Measurements from ENCODE around the gene ANTKMT.

The ANTKMT gene

GRCh38 chr16:764848-765487 lies 44.0 kb downstream of the ANTKMT start:
- Histone ChIP-seq H3K4me1 (ENCODE audit: control insufficient read depth in 1 of 2, insufficient read depth in 2 of 2, low read length in 2 of 2) (peaks cover 11 to 14% of the 10 kb centered on the region in 2 donors), H3K9ac (ENCODE audit: low read depth in 1 of 2, low read length in 2 of 2) (no peak overlapping the region), H3K36me3 (ENCODE audit: control insufficient read depth in 1 of 2, insufficient read depth in 2 of 2, low read length in 2 of 2) (no peaks in the 10 kb centered on the region), H3K4me3 (ENCODE audit: low read depth in 1 of 2, low read length in 2 of 2) (no peak overlapping the region), H3K27ac (ENCODE audit: low read depth, low read length) (no peak overlapping the region), H3K9me3 (ENCODE audit: control insufficient read depth in 1 of 2, low read length in 2 of 2) (no peaks in the 10 kb centered on the region), H3K27me3 (ENCODE audit: control insufficient read depth in 1 of 2, insufficient read depth in 2 of 2, low read length in 2 of 2) (peaks cover 0 to 3% of the 10 kb centered on the region in 2 donors)

GRCh38 chr16:765488-765865 lies 44.5 kb downstream of the ANTKMT start:
- peaks cover 0 to 3% of the 10 kb centered on the region in 2 donors for H3K27me3 ChIP-seq (ENCODE audit: control insufficient read depth in 1 of 2, insufficient read depth in 2 of 2, low read length in 2 of 2)
- H3K9ac ChIP-seq (ENCODE audit: low read depth in 1 of 2, low read length in 2 of 2) = no peak overlapping the region
- H3K4me3 ChIP-seq (ENCODE audit: low read depth in 1 of 2, low read length in 2 of 2) = no peak overlapping the region
- H3K27ac ChIP-seq (ENCODE audit: low read depth, low read length) = no peak overlapping the region
- H3K4me1 ChIP-seq (ENCODE audit: control insufficient read depth in 1 of 2, insufficient read depth in 2 of 2, low read length in 2 of 2) = peaks cover 10 to 14% of the 10 kb centered on the region in 2 donors
- no peaks in the 10 kb centered on the region for H3K36me3 ChIP-seq (ENCODE audit: control insufficient read depth in 1 of 2, insufficient read depth in 2 of 2, low read length in 2 of 2)
- no peaks in the 10 kb centered on the region for H3K9me3 ChIP-seq (ENCODE audit: control insufficient read depth in 1 of 2, low read length in 2 of 2)

- Histone ChIP-seq H3K27ac (ENCODE audit: low read depth, low read length) (no peak overlapping the region), H3K27me3 (ENCODE audit: control insufficient read depth in 1 of 2, insufficient read depth in 2 of 2, low read length in 2 of 2) (peaks cover 0 to 3% of the 10 kb centered on the region in 2 donors), H3K4me3 (ENCODE audit: low read depth in 1 of 2, low read length in 2 of 2) (no peak overlapping the region), H3K9ac (ENCODE audit: low read depth in 1 of 2, low read length in 2 of 2) (no peak overlapping the region), H3K9me3 (ENCODE audit: control insufficient read depth in 1 of 2, low read length in 2 of 2) (no peaks in the 10 kb centered on the region), H3K36me3 (ENCODE audit: control insufficient read depth in 1 of 2, insufficient read depth in 2 of 2, low read length in 2 of 2) (no peaks in the 10 kb centered on the region), H3K4me1 (ENCODE audit: control insufficient read depth in 1 of 2, insufficient read depth in 2 of 2, low read length in 2 of 2) (peaks cover 4 to 9% of the 10 kb centered on the region in 2 donors)
Measured at GRCh38 chr16:766008-766819, 45.3 kb downstream of the ANTKMT start.

DNA sequence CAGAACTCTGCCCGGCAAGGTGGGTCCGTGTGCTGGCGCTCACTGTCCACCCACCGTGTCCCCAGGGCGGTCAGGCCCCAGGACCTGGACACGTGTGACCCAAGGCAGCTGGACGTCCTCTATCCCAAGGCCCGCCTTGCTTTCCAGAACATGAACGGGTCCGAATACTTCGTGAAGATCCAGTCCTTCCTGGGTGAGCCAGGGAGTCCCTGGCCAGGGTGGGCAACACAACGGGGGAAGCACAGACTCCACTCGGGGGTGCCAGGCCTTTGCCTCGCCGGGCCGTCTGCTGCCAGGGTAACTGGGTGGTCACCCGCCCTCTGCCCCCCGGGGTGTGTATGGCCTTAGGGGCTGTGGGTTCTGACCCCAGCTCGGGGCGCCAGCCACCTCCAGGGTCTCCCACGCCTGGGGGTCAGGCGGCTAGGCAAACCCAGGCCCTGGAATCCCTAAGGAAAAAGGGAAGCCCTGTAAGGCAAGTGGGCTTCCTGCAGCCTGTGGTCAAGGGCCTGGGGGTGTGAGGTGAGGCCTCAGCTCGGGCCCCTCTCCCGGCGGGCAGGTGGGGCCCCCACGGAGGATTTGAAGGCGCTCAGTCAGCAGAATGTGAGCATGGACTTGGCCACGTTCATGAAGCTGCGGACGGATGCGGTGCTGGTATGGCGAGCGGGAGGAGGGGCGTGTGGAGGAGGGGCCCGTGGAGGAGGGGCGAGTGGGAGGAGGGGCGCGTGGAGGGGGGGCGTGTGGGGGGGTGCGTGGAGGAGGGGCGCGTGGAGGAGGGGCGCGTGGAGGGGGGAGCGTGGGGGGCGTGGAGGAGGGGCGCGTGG lies 46.1 kb downstream of the ANTKMT start:
- Histone ChIP-seq H3K27me3 (ENCODE audit: control insufficient read depth in 1 of 2, insufficient read depth in 2 of 2, low read length in 2 of 2) (peaks cover 0 to 3% of the 10 kb centered on the region in 2 donors), H3K4me1 (ENCODE audit: control insufficient read depth in 1 of 2, insufficient read depth in 2 of 2, low read length in 2 of 2) (peaks cover 0 to under 1% of the 10 kb centered on the region in 2 donors), H3K27ac (ENCODE audit: low read depth, low read length) (no peak overlapping the region), H3K9me3 (ENCODE audit: control insufficient read depth in 1 of 2, low read length in 2 of 2) (no peaks in the 10 kb centered on the region), H3K4me3 (ENCODE audit: low read depth in 1 of 2, low read length in 2 of 2) (no peak overlapping the region), H3K9ac (ENCODE audit: low read depth in 1 of 2, low read length in 2 of 2) (no peak overlapping the region), H3K36me3 (ENCODE audit: control insufficient read depth in 1 of 2, insufficient read depth in 2 of 2, low read length in 2 of 2) (no peaks in the 10 kb centered on the region)

DNA sequence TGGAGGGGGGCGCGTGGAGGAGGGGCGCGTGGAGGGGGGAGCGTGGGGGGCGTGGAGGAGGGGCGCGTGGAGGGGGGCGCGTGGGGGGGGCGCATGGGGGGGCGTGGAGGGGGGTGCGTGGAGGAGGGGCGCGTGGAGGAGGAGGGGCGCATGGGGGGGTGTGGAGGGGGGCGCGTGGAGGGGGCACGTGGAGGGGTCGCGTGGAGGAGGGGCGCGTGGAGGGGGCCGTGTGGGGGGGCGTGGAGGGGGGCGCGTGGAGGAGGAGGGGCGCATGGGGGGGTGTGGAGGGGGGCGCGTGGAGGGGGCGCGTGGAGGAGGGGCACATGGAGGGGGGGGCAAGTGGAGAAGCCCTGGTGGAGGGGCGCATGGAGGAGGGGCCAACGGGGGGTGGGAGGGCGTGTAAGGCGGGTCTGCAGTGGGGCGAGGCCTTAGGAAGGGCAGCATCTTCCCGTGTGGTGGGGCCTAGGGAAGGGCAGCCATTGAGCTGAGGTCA lies 46.8 kb downstream of the ANTKMT start:
- no peaks in the 10 kb centered on the region for H3K4me1 ChIP-seq (ENCODE audit: control insufficient read depth in 1 of 2, insufficient read depth in 2 of 2, low read length in 2 of 2)
- no peak overlapping the region for H3K4me3 ChIP-seq (ENCODE audit: low read depth in 1 of 2, low read length in 2 of 2)
- no peaks in the 10 kb centered on the region for H3K27me3 ChIP-seq (ENCODE audit: control insufficient read depth in 1 of 2, insufficient read depth in 2 of 2, low read length in 2 of 2)
- H3K27ac ChIP-seq (ENCODE audit: low read depth, low read length) = no peak overlapping the region
- H3K9ac ChIP-seq (ENCODE audit: low read depth in 1 of 2, low read length in 2 of 2) = no peak overlapping the region
- no peaks in the 10 kb centered on the region for H3K9me3 ChIP-seq (ENCODE audit: control insufficient read depth in 1 of 2, low read length in 2 of 2)
- no peaks in the 10 kb centered on the region for H3K36me3 ChIP-seq (ENCODE audit: control insufficient read depth in 1 of 2, insufficient read depth in 2 of 2, low read length in 2 of 2)

DNA sequence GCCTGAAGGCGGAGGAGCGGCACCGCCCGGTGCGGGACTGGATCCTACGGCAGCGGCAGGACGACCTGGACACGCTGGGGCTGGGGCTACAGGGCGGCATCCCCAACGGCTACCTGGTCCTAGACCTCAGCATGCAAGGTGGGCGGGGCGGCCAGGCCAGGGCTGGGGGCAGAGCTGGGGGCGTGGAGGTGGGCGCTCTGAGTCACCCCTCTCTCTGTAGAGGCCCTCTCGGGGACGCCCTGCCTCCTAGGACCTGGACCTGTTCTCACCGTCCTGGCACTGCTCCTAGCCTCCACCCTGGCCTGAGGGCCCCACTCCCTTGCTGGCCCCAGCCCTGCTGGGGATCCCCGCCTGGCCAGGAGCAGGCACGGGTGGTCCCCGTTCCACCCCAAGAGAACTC lies 47.5 kb downstream of the ANTKMT start:
- H3K27ac ChIP-seq (ENCODE audit: low read depth, low read length) = no peak overlapping the region
- no peaks in the 10 kb centered on the region for H3K27me3 ChIP-seq (ENCODE audit: control insufficient read depth in 1 of 2, insufficient read depth in 2 of 2, low read length in 2 of 2)
- no peaks in the 10 kb centered on the region for H3K4me1 ChIP-seq (ENCODE audit: control insufficient read depth in 1 of 2, insufficient read depth in 2 of 2, low read length in 2 of 2)
- H3K4me3 ChIP-seq (ENCODE audit: low read depth in 1 of 2, low read length in 2 of 2) = no peak overlapping the region
- H3K9ac ChIP-seq (ENCODE audit: low read depth in 1 of 2, low read length in 2 of 2) = no peak overlapping the region
- no peaks in the 10 kb centered on the region for H3K36me3 ChIP-seq (ENCODE audit: control insufficient read depth in 1 of 2, insufficient read depth in 2 of 2, low read length in 2 of 2)
- H3K9me3 ChIP-seq (ENCODE audit: control insufficient read depth in 1 of 2, low read length in 2 of 2) = no peaks in the 10 kb centered on the region

GRCh38 chr16:769184-769784 lies 48.3 kb downstream of the ANTKMT start:
- Histone ChIP-seq H3K27me3 (ENCODE audit: control insufficient read depth in 1 of 2, insufficient read depth in 2 of 2, low read length in 2 of 2) (no peaks in the 10 kb centered on the region), H3K9ac (ENCODE audit: low read depth in 1 of 2, low read length in 2 of 2) (no peak overlapping the region), H3K27ac (ENCODE audit: low read depth, low read length) (no peak overlapping the region), H3K4me3 (ENCODE audit: low read depth in 1 of 2, low read length in 2 of 2) (no peak overlapping the region), H3K4me1 (ENCODE audit: control insufficient read depth in 1 of 2, insufficient read depth in 2 of 2, low read length in 2 of 2) (no peaks in the 10 kb centered on the region), H3K9me3 (ENCODE audit: control insufficient read depth in 1 of 2, low read length in 2 of 2) (no peaks in the 10 kb centered on the region), H3K36me3 (ENCODE audit: control insufficient read depth in 1 of 2, insufficient read depth in 2 of 2, low read length in 2 of 2) (no peaks in the 10 kb centered on the region)

DNA sequence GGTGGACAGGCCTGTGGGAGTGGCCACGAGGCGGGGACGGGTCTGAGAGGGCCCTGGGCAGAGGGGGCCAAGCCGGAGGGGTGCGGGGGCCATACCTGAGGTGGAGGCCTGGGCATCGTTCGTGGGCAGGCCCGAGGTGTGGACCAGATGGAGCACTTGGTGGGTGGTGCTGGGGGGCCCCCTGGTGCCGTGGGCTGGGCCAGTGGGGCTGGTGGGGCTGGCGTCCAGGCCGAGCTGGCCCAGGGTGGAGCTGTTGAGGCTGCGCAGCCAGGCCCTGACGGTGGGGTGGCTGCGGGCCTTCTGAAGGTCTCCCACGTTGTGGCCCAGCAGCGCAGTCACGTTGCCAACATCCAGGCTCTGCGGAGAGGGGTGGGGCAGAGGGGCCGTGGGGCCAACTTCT lies 49.0 kb downstream of the ANTKMT start:
- no peaks in the 10 kb centered on the region for H3K4me1 ChIP-seq (ENCODE audit: control insufficient read depth in 1 of 2, insufficient read depth in 2 of 2, low read length in 2 of 2)
- H3K36me3 ChIP-seq (ENCODE audit: control insufficient read depth in 1 of 2, insufficient read depth in 2 of 2, low read length in 2 of 2) = no peaks in the 10 kb centered on the region
- no peak overlapping the region for H3K9ac ChIP-seq (ENCODE audit: low read depth in 1 of 2, low read length in 2 of 2)
- H3K4me3 ChIP-seq (ENCODE audit: low read depth in 1 of 2, low read length in 2 of 2) = no peak overlapping the region
- H3K27ac ChIP-seq (ENCODE audit: low read depth, low read length) = no peak overlapping the region
- H3K27me3 ChIP-seq (ENCODE audit: control insufficient read depth in 1 of 2, insufficient read depth in 2 of 2, low read length in 2 of 2) = no peaks in the 10 kb centered on the region
- H3K9me3 ChIP-seq (ENCODE audit: control insufficient read depth in 1 of 2, low read length in 2 of 2) = no peaks in the 10 kb centered on the region

DNA sequence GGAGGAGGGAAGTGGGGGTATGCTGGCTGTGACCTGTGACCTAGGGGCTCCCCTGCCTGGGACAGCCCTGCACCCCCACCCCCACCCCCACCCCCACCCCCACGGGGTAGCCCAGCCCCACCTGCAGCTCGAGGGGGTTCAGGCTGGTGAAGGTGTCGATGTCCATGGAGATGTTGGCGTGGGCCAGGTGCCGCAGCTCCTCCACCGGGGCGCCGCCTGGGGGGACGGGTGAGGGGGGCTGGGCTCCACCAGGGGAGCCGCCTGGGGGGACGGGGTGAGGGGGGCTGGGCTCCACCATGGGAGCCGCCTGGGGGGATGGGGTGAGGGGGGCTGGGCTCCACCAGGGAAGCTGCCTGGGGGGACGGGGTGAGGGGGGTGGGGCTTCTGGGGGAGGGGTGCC lies 49.5 kb downstream of the ANTKMT start:
- Histone ChIP-seq H3K27ac (ENCODE audit: low read depth, low read length) (no peak overlapping the region), H3K9me3 (ENCODE audit: control insufficient read depth in 1 of 2, low read length in 2 of 2) (no peaks in the 10 kb centered on the region), H3K9ac (ENCODE audit: low read depth in 1 of 2, low read length in 2 of 2) (no peak overlapping the region), H3K4me1 (ENCODE audit: control insufficient read depth in 1 of 2, insufficient read depth in 2 of 2, low read length in 2 of 2) (no peaks in the 10 kb centered on the region), H3K36me3 (ENCODE audit: control insufficient read depth in 1 of 2, insufficient read depth in 2 of 2, low read length in 2 of 2) (no peaks in the 10 kb centered on the region), H3K27me3 (ENCODE audit: control insufficient read depth in 1 of 2, insufficient read depth in 2 of 2, low read length in 2 of 2) (no peaks in the 10 kb centered on the region), H3K4me3 (ENCODE audit: low read depth in 1 of 2, low read length in 2 of 2) (no peak overlapping the region)
